Ecto neural progenitor cell (in vitro differentiated cells): Measurements from ENCODE around the gene HPS4.
"Not testable (repeated sequence)": the region's sequence is repeated elsewhere in the genome, so short reads cannot be mapped to it uniquely, and the experiment has no call there.

Experiments
- DNase-seq: peaks from one replicate; pipeline ENCODE4 v3.0.0-alpha.2; 2018; ENCODE audit warnings: low spot score

HPS4 gene

GRCh38 chr22:26409719-26410335 lies 73.8 kb downstream of the HPS4 start:
- no peak for DNase-seq

- DNase-seq: not testable (repeated sequence)
Measured at GRCh38 chr22:26408562-26409220, 74.9 kb downstream of the HPS4 start.

GRCh38 chr22:26406118-26406517 lies 77.5 kb downstream of the HPS4 start:
- no peak for DNase-seq

- no peak for DNase-seq
Measured at GRCh38 chr22:26404851-26405421, 78.6 kb downstream of the HPS4 start.

GRCh38 chr22:26401726-26402125 lies 81.9 kb downstream of the HPS4 start:
- DNase-seq: no peak
